ENCODE measurements around the gene KCNN2. TPM values are rescaled to one million over a fixed set of nuclear protein-coding genes. Genes with fewer than 3 reads are reported as not detected.

KCNN2 gene
- total RNA-seq, 2 experiments from 2014 or later: not detected

GRCh38 chr5:114327474-114327873 is 34.4 kb upstream of the KCNN2 start:
- no peak for DNase-seq
- H3K36me3 Mint-ChIP-seq (ENCODE audit: low read depth): no peaks in the 10 kb centered on the region
- no peak for TF ChIP-seq CTCF (IDR thresholded peaks at IDR 0.05)
- ChIA-PET CTCF (no interaction called here), POLR2A (no interaction called here)
- H3K4me1 ChIP-seq (ENCODE audit: insufficient read depth, low read length): no peaks in the 10 kb centered on the region
- no peaks in the 10 kb centered on the region for H3K27me3 Mint-ChIP-seq
- no peak overlapping the region for H3K27ac ChIP-seq (ENCODE audit: low read depth in 1 of 2, low read length in 2 of 2)
- H3K27ac Mint-ChIP-seq: no peak overlapping the region
- no peak overlapping the region for H3K4me3 Mint-ChIP-seq
- H3K9me3 ChIP-seq (ENCODE audit: control insufficient read depth in 1 of 2, insufficient read depth in 1 of 2, low read length in 2 of 2): no peaks in the 10 kb centered on the region
- no peak overlapping the region for H3K4me3 ChIP-seq (ENCODE audit: low read length)
- H3K9me3 Mint-ChIP-seq: no peaks in the 10 kb centered on the region
- H3K4me1 Mint-ChIP-seq (ENCODE audit: low read depth): no peaks in the 10 kb centered on the region
- no peak for ATAC-seq (ENCODE audit: poor library complexity)
- H3K36me3 ChIP-seq (ENCODE audit: insufficient read depth, low read length): no peaks in the 10 kb centered on the region
- no peaks in the 10 kb centered on the region for H3K27me3 ChIP-seq (ENCODE audit: control insufficient read depth in 1 of 2, insufficient read depth in 2 of 2, low read length in 2 of 2)
- intact Hi-C loops (cut with DNase I, micrococcal nuclease): no loop called here

- TF ChIP-seq CTCF (IDR thresholded peaks at IDR 0.05): no peak
- no peak overlapping the region for H3K27ac Mint-ChIP-seq
- H3K36me3 ChIP-seq (ENCODE audit: insufficient read depth, low read length): no peaks in the 10 kb centered on the region
- intact Hi-C loops (cut with DNase I, micrococcal nuclease): no loop called here
- ATAC-seq (ENCODE audit: poor library complexity) (no peak), DNase-seq (no peak)
- no peaks in the 10 kb centered on the region for H3K9me3 ChIP-seq (ENCODE audit: control insufficient read depth in 1 of 2, insufficient read depth in 1 of 2, low read length in 2 of 2)
- no peaks in the 10 kb centered on the region for H3K4me1 Mint-ChIP-seq (ENCODE audit: low read depth)
- POLR2A ChIA-PET: no interaction called here
- H3K27ac ChIP-seq (ENCODE audit: low read depth in 1 of 2, low read length in 2 of 2): no peak overlapping the region
- no peaks in the 10 kb centered on the region for H3K27me3 Mint-ChIP-seq
- no peaks in the 10 kb centered on the region for H3K27me3 ChIP-seq (ENCODE audit: control insufficient read depth in 1 of 2, insufficient read depth in 2 of 2, low read length in 2 of 2)
- H3K4me3 ChIP-seq (ENCODE audit: low read length): no peak overlapping the region
- H3K4me3 Mint-ChIP-seq: no peak overlapping the region
- no peaks in the 10 kb centered on the region for H3K4me1 ChIP-seq (ENCODE audit: insufficient read depth, low read length)
- H3K9me3 Mint-ChIP-seq: no peaks in the 10 kb centered on the region
- CTCF ChIA-PET: no interaction called here
- no peaks in the 10 kb centered on the region for H3K36me3 Mint-ChIP-seq (ENCODE audit: low read depth)
These were observed 33.9 kb upstream of the KCNN2 start for GRCh38 chr5:114327987-114328386.

- Mint-ChIP-seq H3K27me3 (no peaks in the 10 kb centered on the region), H3K9me3 (no peaks in the 10 kb centered on the region), H3K27ac (no peak overlapping the region), H3K36me3 (ENCODE audit: low read depth) (no peaks in the 10 kb centered on the region), H3K4me1 (ENCODE audit: low read depth) (no peaks in the 10 kb centered on the region), H3K4me3 (no peak overlapping the region)
- DNase-seq (no peak), ATAC-seq (ENCODE audit: poor library complexity) (no peak)
- H3K27me3 ChIP-seq (ENCODE audit: control insufficient read depth in 1 of 2, insufficient read depth in 2 of 2, low read length in 2 of 2): no peaks in the 10 kb centered on the region
- no peak for TF ChIP-seq CTCF (IDR thresholded peaks at IDR 0.05)
- H3K9me3 ChIP-seq (ENCODE audit: control insufficient read depth in 1 of 2, insufficient read depth in 1 of 2, low read length in 2 of 2): no peaks in the 10 kb centered on the region
- intact Hi-C loops (cut with DNase I, micrococcal nuclease): no loop called here
- no peaks in the 10 kb centered on the region for H3K4me1 ChIP-seq (ENCODE audit: insufficient read depth, low read length)
- H3K4me3 ChIP-seq (ENCODE audit: low read length): no peak overlapping the region
- H3K27ac ChIP-seq (ENCODE audit: low read depth in 1 of 2, low read length in 2 of 2): no peak overlapping the region
- ChIA-PET CTCF (no interaction called here), POLR2A (no interaction called here)
- no peaks in the 10 kb centered on the region for H3K36me3 ChIP-seq (ENCODE audit: insufficient read depth, low read length)
These were observed 30.8 kb upstream of the KCNN2 start for GRCh38 chr5:114330916-114331531.

Data from CD4-positive, alpha-beta T cell (primary cell).